GM18873 (cell line): Measurements from ENCODE around the gene NPHP4.

ENCODE experiments used
- ATAC-seq: cut with Tn5 transposase; IDR thresholded peaks from one replicate; pipeline ENCODE4 v1.9.1; 2021; ENCODE audit warnings: mild to moderate bottlenecking, moderate library complexity, moderate number of reproducible peaks; ENCODE audit not compliant: unreplicated experiment, low FRiP score

Gene NPHP4

DNA sequence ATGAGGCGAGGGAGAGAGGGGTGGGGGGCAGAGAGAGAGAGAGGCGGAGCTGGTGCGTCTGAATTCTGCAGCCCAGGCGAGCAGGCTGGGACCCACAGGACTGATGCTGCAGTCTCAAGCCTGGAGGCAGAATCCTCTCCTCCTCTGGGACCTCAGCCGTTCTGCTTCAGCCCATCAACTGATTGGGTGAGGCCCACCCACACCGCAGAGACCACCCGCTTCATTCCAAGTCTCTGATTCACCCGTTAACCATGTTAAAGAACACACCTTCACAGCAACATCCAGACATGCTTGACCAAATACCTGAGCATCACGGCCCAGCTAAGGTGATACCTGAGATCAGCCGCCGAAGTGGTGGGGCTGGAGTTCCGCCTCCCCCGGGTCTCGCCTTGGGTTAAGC lies 147.8 kb downstream of the NPHP4 start:
- no peak for ATAC-seq

DNA sequence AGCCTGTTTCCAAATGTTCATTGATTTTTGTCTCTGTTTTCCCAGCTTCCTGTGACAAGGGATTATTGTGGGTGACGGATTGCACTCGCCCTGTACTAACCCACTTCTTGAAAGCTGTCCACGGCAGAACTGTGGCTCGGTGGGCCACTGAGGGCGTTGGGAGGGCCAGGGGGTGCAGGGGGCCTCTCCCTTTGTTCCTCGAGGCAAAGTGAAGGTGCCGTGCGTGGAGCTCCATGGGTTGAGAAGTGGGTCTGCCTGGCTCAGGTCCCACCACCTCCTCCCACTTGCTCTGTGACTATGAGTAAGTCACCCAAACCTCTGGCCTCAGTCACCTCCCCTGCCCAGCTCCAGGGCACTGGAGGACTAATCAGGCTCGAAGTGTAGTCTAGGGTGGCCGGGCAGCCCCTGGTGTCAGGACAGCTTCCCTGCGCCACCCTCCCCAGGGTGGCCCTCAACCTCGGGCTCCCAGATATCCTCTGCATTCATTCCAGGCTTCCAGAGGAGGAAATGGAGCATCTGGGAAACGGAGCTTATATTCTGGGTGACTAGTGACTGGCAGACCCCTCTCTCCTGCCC lies 148.6 kb downstream of the NPHP4 start:
- no peak for ATAC-seq

DNA sequence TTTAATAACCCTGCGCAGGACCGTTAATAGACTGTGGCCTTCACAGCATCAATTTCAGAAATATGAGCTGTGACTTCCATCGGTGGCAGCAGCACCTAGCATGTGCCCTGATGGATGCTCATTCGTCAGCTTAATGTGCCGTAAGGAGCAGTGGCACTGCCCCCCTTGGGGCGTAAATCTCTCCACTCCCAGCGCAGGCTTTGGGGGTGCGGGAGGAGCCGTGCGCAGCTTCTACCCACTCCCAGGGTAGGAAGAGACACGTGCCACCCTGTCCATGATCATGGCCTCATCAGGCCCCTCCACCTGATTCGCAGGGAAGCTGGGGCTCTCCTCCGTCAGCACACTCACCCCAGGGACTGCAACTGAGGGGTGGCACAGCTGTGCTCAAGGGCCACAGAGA lies 149.5 kb downstream of the NPHP4 start:
- ATAC-seq: no peak

DNA sequence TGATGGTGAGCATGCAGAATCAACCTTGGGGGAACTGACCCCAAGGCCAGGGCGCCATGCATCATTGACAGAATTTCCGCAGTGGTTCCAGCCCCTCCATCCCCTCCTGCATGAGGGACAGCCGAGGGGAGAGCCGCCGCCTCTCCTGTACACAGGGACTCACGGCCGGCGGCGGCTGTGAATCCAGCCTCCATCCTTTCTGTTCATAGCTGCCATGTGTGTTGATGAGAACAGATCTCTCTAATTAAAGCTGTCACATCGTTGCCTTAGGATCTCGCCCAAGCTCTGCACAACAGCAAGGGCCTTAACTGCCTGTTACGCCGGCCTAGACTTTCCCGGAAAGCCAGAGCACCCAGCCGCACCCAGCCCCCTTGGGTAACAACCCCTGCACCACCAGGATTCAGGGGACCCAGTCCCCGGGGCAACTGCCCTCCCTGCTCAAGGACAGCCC lies 151.6 kb downstream of the NPHP4 start:
- ATAC-seq: no peak

DNA sequence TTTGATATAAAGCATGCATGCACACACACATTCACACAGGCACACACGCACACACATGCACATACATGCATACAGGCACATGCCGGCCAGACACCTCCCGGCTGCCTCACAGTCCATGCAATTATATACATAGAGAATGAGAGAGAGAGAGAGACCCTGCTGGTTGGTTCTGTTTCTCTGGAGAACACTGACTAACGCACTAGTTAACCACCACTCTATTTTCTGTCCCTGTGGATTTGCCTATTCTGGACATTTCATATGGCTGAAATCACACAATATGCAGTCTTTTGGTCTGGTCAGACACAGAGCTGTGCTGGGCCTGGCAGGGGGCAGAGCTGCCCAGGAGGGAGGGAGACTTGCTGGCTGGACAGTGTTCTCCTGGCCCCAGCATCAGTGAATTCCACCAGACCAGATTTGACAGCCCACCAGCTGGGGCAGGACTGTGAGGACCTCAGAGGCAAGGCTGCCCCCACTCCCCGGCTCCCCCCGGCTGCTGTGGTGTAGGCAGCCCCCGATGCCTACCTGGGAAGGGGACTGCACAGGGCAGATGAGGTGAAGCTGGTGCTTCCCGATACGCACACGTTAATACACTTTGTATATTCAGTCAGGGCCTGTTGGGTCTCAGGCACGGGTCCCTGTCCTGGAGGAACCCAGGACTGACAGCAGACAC lies 152.2 kb downstream of the NPHP4 start:
- ATAC-seq: no peak

DNA sequence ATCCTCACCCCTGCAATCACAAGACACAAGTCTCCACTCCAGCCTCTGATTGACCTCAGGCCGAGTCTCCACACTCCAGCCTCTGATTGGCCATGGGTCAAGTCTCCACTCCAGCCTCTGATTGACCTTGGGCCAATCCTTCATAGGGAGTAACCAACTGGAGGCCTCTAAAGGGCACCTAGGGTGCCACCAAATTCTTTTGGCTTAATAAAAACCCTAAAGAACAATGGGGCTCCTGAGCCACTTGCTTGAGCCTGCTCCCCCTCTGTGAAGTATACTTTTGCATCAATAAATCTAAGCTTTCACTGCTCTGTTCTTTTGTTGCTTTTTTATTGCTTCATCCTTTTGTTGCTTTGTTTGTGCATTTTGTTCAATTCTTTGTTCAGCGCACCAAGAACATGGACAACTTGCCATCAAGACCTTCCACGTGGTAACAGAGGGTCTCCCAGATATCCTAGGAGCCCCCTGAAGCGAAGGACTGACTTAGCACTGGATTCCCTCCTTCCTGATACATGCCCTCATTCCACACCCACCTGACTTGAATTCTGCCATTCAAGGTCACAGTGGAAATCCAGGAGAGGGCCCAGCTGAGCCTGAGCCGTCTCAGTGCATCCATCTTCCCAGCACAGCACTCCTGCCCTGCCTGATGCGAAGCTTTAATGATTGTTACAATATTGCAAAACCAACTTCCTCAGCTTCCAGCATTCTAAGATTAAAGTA lies 152.9 kb downstream of the NPHP4 start:
- no peak for ATAC-seq

DNA sequence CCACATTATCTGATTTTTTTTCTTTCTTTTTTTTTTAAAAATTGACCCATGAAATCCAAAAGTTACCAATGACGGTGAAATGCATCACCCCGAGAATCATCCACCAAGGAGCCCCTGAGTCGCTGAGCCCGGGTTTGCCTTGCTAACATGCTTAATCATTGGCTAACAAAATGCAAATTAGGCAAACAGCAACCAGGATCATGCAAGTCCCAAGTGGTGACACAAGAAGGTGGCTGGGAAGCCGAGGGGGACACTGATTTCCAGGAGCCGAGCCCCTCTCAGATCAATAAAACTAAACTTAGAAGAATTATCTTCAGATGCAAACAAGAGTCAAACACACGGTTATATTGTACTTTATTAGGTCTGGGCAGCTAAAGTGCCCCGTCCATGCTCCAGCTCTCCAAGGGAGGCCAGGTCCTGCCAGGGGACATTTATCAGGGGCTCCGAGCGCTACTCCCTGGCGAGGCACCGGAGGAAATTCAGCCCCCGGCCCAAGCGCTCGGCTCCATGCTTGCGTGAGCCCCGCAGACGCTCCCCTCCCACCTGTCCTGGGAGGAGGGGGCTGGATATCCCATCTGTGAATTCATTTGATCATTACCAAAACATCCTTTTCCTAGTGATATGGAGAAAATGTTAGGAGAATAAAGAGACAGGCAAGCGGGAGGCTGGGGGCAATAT lies 154.1 kb downstream of the NPHP4 start:
- ATAC-seq: no peak

DNA sequence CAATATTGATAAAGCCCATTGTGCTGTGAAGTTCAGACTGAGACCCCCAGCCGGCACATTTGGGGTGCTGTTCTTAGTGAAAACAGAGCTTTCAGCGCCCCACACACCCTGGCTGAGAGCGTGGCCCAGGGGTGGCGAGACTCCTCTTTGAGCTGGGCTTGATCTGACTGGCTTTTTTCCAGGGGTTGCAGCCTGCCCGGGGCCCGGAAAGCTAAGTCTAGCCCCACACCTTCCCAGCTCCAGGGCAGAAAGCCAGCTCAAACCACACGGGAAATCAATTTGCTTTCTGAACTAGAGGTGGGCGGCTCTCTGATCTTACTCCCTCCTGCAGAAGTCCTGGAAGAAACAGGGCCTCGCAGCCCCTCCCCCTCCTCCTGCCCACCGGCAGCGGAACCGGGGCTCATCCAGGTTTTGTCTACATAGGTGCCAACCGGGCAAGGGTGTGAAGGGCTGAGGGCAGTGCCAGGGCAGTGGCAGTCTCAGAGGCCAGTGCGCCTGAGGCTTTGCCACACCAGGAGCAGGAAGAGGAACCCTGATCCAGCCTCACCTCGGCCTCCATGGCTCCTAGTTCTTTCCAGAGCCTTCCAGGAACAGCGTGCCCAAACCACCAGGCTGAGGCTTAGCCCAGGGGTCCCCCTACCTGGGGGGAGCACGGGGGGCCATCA lies 155.3 kb downstream of the NPHP4 start:
- ATAC-seq: no peak

DNA sequence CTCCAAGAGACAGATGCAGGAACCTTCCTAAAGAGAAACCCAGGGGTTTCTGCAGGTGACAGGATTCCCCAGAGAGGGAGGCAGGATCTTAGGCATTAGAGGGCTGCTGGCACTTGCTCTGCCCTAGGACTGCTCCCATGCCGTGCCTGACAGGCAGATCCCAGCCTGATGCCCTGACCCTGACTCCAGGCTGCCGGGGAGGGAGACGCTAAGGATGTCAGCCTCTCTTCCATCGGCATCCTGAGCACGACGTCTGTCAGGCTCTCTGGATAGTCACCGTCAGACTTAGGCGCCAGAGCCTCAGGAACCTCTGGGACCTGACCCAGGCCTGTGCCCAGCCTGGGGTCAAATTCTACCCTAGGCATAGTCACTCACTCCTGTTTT lies 157.1 kb downstream of the NPHP4 start:
- no peak for ATAC-seq

DNA sequence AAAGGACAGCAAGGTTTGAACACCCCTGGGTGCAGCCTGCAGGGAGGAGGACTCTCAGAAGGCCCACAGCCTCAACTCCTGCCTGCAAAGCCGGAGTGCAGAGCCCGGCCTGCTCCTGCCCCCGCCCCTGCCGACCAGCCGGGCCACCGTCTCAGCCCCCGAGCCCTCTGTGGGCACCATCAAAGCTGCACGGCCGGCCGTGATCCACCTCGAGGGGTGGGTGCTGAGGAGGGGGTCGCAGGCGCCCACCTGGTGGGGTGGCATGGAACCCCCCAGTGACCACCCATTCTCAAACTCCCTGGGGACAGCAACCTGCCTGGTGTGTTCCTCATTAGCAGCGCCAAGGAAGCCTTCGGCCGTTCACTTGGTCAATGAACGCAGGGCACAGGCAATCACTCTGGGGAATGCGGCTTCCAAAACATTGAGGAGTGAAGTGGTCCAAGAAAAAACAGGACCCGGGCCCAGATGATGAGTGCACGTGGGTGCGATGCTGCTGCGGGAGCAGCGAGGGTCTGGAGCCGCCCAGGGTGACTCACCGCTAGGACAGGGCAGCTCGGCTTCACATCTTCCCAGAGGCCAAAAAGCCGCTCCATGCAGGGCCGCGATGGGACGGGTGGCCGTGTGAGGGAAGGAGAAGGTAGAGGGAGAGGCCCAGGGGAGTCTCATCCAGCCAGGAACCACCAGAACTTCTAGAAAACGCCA lies 157.6 kb downstream of the NPHP4 start:
- ATAC-seq: no peak

DNA sequence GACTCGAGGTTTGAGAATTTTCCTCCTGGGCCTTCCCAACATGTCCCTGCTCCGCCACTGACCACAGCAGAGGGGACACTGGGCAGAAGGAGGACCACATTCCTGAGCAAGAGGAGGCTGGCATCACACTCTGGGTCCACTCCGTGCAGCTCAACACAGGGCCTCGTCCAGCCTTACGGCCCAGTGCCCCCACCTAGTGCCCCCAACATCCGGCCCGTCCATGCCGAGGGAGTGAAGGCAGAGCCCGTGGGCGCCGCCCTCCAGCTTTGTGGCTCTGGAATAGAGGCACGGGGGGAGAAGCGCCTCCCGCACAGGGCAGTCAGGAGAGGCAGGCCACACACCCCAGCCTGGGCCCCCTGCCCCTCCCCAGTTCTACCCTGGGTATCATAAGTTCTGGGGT lies 158.3 kb downstream of the NPHP4 start:
- no peak for ATAC-seq

DNA sequence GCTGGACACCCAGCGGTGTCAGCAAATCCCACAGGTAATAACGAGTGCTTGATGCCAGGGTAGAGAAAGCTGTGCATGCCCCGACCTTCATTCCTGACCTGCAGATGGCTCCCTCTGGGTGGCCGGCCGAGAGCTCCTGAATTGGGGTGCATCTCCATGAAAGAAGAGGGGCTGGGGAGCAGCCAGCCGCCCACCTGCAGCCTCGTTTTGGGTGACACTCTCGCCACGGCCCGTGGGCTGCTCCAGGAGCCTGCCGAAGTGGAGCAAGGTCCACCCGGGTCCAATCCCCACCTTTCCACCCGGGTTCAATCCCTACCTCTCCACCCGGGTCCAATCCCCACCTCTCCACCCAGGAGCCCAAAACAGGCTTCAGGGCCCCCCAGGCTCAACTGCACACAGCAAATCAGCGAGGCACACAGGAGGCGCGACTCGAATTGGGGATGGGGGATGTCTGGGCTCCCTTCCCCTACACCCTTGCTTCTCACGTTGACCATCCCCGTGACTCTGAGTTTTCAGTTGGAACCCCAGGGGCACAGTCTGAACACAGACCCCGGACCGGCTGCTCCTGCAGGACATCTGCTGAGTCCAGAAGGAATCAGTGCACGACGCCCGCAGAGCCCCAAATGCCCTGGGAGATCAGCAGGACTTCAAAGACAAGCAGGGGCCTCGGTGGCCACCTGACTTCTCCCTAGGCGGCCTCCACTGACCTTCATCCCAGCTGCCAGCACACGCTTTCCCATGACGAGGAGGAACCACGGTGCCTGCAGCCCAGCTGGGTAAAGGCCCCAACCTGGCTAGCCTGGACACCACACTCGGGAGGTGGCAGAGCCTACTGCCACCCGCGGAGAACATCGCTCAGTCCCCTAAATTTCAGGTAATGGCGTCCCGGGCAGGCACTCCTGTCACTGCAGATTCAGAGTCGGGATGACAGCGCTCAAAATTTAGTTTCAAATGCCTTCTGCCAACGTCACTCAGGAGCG lies 159.0 kb downstream of the NPHP4 start:
- ATAC-seq: no peak

DNA sequence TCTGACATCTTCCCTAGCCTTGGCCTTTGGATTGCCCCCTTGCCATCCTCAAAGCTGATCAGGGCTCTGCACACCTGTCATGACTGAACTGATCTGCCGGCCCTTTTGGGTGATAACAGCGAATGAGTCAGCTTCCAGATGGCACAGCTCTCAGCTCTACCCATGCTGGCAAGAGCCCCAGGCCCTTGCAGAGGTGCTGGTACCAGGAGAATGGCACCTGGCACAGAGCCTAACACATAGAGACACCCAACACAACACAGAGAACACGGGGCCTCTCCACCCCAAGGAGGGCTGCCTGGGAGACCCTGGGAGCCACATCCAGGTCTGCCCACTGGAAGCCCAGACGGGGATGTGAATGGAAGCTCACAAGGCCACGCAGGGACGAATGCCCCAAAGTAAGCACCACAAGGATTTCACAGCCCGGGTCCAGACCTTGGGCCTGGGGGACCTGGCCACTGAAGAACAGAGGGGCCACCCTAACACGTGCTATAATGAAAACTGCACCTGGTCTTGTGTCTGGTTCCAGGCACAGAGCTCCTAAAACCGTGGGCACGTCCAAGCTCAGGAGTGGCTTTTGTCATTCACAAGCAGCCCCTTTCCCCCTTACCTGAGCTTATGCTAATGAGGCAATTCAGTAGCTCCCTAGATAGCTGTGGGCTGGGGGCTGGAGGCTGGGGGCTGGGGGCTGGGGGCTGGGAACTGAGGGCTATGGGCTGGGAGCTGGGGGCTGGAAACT lies 160.5 kb downstream of the NPHP4 start:
- ATAC-seq: no peak

DNA sequence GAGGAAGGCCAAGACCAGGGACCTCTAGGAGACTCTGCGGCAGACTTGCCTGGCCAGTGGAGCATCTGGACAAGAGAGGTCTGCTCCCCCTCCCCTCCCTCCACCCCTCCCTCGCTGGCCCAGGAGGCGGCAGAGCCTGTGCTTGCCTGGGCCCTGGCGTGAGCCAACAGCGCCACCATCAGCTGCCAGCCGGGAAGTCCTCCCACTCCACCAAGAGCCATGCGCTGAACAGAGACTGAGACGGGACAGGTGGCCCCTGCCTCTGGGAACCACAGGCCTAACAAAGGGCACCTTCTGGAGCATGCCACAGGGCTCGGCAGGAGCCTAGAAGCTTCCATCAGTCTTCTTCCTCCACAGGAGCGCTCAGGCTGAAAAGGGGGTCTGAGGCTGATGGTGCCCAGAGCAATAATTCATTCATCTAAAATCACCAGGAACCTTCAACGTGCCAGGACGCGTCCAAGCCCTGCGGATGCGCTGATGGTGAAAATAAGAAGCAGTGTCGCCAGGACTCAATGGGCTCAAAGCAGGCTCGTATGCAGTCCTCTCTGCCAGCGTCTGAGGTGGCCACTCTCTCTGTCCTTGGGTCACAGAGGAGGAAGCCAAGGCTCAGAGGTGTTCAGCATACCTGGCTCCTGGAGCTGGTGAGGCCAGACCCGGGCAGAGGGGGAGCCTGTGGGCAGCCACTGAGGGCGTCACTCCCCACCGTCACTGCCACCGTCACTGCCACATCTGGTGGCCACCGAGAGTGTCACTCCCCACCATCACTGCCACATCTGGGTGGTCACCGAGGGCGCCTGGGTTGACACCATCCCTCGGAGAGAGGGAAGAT lies 161.2 kb downstream of the NPHP4 start:
- ATAC-seq: no peak

DNA sequence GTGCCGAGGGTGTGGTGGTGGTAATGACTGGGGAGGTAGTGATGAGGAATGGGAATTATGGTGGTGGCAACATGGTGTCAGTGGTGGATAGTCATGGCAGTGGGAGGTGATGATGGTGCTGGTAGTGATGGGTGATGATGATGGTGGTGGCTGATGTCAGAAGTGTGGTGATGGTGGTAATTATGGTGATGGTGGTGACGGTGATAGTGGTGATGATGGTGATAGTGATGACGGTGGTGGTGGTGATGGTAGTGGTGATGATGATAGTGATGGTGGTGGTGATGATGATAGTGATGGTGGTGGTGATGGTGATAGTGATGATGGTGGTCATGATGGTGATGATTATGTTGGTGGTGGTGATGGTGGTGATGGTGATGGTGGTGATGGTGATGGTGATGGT lies 162.8 kb downstream of the NPHP4 start:
- ATAC-seq: no peak

DNA sequence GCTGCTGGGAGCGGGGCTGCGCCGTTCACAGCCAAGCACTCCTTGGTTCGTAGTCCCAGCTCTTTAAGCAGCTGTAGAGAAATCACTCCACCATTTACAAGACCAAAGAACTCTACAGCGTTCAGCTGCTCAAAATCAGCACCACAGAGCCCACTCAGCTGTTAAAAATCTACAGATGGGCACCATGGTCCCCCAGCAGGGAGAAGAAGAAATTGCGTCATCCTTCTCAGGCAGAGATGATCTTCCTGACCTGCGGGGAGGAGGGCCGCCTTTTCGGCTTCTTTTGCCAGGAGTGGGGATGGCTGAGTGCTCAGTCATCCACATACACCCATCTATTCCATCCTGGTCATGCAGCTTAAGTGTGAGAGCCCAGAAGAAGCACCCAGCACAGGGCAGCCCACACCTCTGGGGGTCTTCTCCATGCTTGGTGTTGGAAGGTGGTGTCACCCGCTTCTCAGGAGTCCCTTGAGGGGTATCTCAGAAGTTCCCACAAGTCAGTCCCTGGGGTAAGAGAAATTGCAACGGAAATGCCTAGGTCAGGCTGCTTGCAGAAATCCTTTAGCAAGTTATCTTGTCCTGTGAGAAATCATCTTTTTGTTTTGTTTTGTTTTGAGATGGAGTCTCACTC lies 163.8 kb downstream of the NPHP4 start:
- no peak for ATAC-seq

DNA sequence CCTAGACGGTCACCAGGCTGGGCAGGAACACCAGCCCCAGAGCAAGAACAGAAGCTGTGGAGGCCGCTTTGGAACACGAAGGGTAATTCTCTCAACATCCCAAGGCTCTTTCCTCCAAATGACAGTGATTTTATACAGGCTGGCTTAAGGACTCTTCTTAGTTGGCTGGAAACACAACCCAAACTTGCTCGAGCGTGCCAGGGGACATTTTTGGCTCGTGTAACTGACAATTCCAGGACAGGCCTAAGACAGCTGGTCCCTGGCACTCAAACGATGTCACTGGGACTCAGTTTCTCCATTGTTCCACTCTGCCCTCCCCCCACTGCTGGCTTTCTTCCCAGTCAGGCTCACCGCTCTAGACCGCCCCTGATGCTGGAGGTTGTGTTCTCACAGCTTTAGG lies 164.7 kb downstream of the NPHP4 start:
- ATAC-seq: no peak
